Epithelial cell of proximal tubule (primary cell): Measurements from ENCODE around the gene OSBPL2. TPM values are rescaled to one million over a fixed set of nuclear protein-coding genes. Genes with fewer than 3 reads are reported as not detected.

Experiments
- DNase-seq: peaks from one replicate; pipeline ENCODE4 v3.0.0-alpha.2; 2011; ENCODE audit warnings: low read depth
- H3K4me3 ChIP-seq: 2 replicates; pipeline ENCODE4 v1.5.1; 2011; ENCODE audit warnings: low read depth, mild to moderate bottlenecking, low read length
- total RNA-seq: library from RNA; depleted of rRNA; stranded (reverse); fragments of >200 nt; gene quantifications from 2 replicates; pipeline ENCODE4 v1.2.3, GENCODE V29; 2015
- TF ChIP-seq, protein P1 (sequence below): conservative IDR thresholded peaks from 2 replicates; pipeline ENCODE4 v1.5.1; 2012; ENCODE audit warnings: low read depth, mild to moderate bottlenecking, low read length

The OSBPL2 gene
- total RNA-seq, 1 donor from 2014 or later = 20.6 TPM

- DNase-seq = no peak
- H3K4me3 ChIP-seq = no peak overlapping the region
- TF ChIP-seq, protein P1, sequence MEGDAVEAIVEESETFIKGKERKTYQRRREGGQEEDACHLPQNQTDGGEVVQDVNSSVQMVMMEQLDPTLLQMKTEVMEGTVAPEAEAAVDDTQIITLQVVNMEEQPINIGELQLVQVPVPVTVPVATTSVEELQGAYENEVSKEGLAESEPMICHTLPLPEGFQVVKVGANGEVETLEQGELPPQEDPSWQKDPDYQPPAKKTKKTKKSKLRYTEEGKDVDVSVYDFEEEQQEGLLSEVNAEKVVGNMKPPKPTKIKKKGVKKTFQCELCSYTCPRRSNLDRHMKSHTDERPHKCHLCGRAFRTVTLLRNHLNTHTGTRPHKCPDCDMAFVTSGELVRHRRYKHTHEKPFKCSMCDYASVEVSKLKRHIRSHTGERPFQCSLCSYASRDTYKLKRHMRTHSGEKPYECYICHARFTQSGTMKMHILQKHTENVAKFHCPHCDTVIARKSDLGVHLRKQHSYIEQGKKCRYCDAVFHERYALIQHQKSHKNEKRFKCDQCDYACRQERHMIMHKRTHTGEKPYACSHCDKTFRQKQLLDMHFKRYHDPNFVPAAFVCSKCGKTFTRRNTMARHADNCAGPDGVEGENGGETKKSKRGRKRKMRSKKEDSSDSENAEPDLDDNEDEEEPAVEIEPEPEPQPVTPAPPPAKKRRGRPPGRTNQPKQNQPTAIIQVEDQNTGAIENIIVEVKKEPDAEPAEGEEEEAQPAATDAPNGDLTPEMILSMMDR = no peak
Observed at GRCh38 chr20:62201173-62202082, 36.9 kb upstream of the OSBPL2 start.

- TF ChIP-seq, protein P1 = no peak
- no peak overlapping the region for H3K4me3 ChIP-seq
- no peak for DNase-seq
Observed at GRCh38 chr20:62202083-62202395, 36.3 kb upstream of the OSBPL2 start.

GRCh38 chr20:62202676-62203377 is 35.5 kb upstream of the OSBPL2 start:
- TF ChIP-seq, protein P1 = no peak
- DNase-seq = no peak
- H3K4me3 ChIP-seq = no peak overlapping the region

- no peak overlapping the region for H3K4me3 ChIP-seq
- TF ChIP-seq, protein P1 = no peak
- no peak for DNase-seq
Observed at GRCh38 chr20:62203378-62204030, 34.8 kb upstream of the OSBPL2 start.

DNA sequence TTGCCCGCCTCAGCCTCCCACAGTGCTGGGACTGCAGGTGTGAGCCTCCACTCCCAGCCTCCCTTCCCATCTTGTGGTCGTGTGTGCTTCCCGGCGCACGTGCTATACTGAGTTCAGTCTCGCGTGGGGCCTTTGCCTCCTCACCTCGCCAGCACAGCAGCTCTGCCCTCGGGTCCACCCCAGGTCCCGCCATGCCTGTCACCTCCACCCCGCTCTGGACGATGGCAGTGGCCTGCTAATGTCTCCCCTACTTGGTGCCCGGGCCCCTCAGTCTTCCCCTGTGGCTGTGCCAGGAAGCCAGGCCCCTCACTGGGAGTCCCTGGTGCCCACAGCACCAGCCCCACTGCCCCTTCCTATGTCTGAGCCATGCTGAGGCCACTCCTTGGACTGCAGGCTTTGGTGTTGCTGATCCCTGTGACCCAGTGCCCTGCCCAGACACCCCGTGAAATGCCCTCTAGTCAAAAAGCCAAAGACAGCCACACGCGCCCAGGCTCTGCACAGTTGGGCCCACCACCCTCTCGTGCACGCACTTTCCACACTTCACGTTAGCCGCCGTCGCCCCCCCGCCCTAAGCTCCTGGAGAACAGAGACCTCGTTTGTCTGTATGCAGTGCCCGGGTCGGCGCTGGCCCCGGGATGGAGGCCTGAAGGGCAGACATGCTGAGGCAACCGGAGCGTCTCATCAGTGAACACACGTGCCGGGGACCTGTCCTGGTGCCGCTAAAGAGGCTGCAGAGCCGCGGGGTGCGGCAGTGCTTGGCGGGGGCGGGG is 32.5 kb upstream of the OSBPL2 start:
- DNase-seq = no peak
- TF ChIP-seq, protein P1 = no peak
- H3K4me3 ChIP-seq = no peak overlapping the region

- TF ChIP-seq, protein P1 = no peak
- DNase-seq = no peak
Observed at GRCh38 chr20:62206388-62206775, 31.9 kb upstream of the OSBPL2 start.

More at GRCh38 chr20:62206388-62206775, 31.9 kb upstream of the OSBPL2 start:
- no peak overlapping the region for H3K4me3 ChIP-seq
